H9 (cell line): ENCODE results near the gene PIGS. TPM values are rescaled to one million over a fixed set of nuclear protein-coding genes. Genes with fewer than 3 reads are reported as not detected.

Experiments used
- DNase-seq: peaks from one replicate; pipeline ENCODE4 v3.0.0-alpha.2; 2017
- H2AFZ ChIP-seq: one replicate; pipeline ENCODE4 v1.6.1; 2013; ENCODE audit warnings: mild to moderate bottlenecking, low read length, control low read depth, moderate library complexity
- H2AK5ac ChIP-seq: 2 replicates; pipeline ENCODE4 v1.6.1; 2013; ENCODE audit warnings: low read length, control low read depth, mixed read lengths; ENCODE audit not compliant: insufficient read length
- H2BK120ac ChIP-seq: one replicate; pipeline ENCODE4 v1.6.1; 2013; ENCODE audit warnings: low read depth, mild to moderate bottlenecking, low read length, control low read depth, inconsistent platforms; ENCODE audit not compliant: poor library complexity, severe bottlenecking
- H2BK12ac ChIP-seq: 2 replicates; pipeline ENCODE4 v1.6.1; 2013; ENCODE audit warnings: low read length, control low read depth, mixed read lengths, low read depth; ENCODE audit not compliant: insufficient read length
- H2BK15ac ChIP-seq: 2 replicates; pipeline ENCODE4 v1.6.1; 2013; ENCODE audit warnings: low read depth, low read length, control low read depth
- H2BK20ac ChIP-seq: one replicate; pipeline ENCODE4 v1.6.1; 2013; ENCODE audit warnings: low read depth, mild to moderate bottlenecking, low read length, control low read depth, inconsistent platforms; ENCODE audit not compliant: poor library complexity, severe bottlenecking
- H2BK5ac ChIP-seq: 2 replicates; pipeline ENCODE4 v1.6.1; 2013; ENCODE audit warnings: low read length, control low read depth, mixed read lengths; ENCODE audit not compliant: insufficient read length
- H3K14ac ChIP-seq: 2 replicates; pipeline ENCODE4 v1.6.1; 2013; ENCODE audit warnings: low read length, control low read depth; ENCODE audit not compliant: insufficient read depth
- H3K18ac ChIP-seq: 2 replicates; pipeline ENCODE4 v1.6.1; 2013; ENCODE audit warnings: low read depth, mild to moderate bottlenecking, mixed read lengths, low read length, control low read depth; ENCODE audit not compliant: insufficient read length
- H3K23ac ChIP-seq: 2 replicates; pipeline ENCODE4 v1.6.1; 2013; ENCODE audit warnings: low read length, control low read depth, mixed read lengths, low read depth; ENCODE audit not compliant: insufficient read length
- H3K23me2 ChIP-seq: 2 replicates; pipeline ENCODE4 v1.6.1; 2013; ENCODE audit warnings: low read depth, mild to moderate bottlenecking, mixed read lengths, low read length, control low read depth; ENCODE audit not compliant: insufficient read length, poor library complexity, severe bottlenecking
- H3K27ac ChIP-seq: 2 replicates; pipeline ENCODE4 v1.5.1; 2013; ENCODE audit warnings: low read length, control low read depth, mixed read lengths, low read depth; ENCODE audit not compliant: insufficient read length
- H3K27me3 ChIP-seq: 2 replicates; pipeline ENCODE4 v1.6.1; 2013; ENCODE audit warnings: low read length, control low read depth, inconsistent platforms; ENCODE audit not compliant: insufficient read depth
- H3K4ac ChIP-seq: 2 replicates; pipeline ENCODE4 v1.6.1; 2013; ENCODE audit warnings: low read depth, mild to moderate bottlenecking, control low read depth, inconsistent platforms, low read length, moderate library complexity
- H3K4me1 ChIP-seq: 2 replicates; pipeline ENCODE4 v1.6.1; 2013; ENCODE audit warnings: low read length, control low read depth, inconsistent platforms; ENCODE audit not compliant: insufficient read depth
- H3K4me2 ChIP-seq: 2 replicates; pipeline ENCODE4 v1.6.1; 2013; ENCODE audit warnings: low read length, control low read depth, mixed read lengths; ENCODE audit not compliant: insufficient read length, insufficient read depth
- H3K56ac ChIP-seq: 2 replicates; pipeline ENCODE4 v1.6.1; 2013; ENCODE audit warnings: low read depth, mild to moderate bottlenecking, mixed read lengths, low read length, control low read depth; ENCODE audit not compliant: insufficient read length
- H3K79me1 ChIP-seq: 2 replicates; pipeline ENCODE4 v1.6.1; 2013; ENCODE audit warnings: low read depth, mild to moderate bottlenecking, moderate library complexity, low read length, control low read depth, inconsistent platforms; ENCODE audit not compliant: insufficient read depth, poor library complexity, severe bottlenecking
- H3K79me2 ChIP-seq: 2 replicates; pipeline ENCODE4 v1.6.1; 2013; ENCODE audit warnings: low read length, control low read depth, inconsistent platforms; ENCODE audit not compliant: insufficient read depth
- H3K9ac ChIP-seq: 2 replicates; pipeline ENCODE4 v1.6.1; 2013; ENCODE audit warnings: low read length, control low read depth, mixed read lengths; ENCODE audit not compliant: insufficient read length; ENCODE audit errors: extremely low read depth
- H3K9me3 ChIP-seq: one replicate; pipeline ENCODE4 v1.6.1; 2013; ENCODE audit warnings: low read depth, low read length, inconsistent platforms; ENCODE audit not compliant: control insufficient read depth
- H3T11ph ChIP-seq: one replicate; pipeline ENCODE4 v1.6.1; 2013; ENCODE audit warnings: mild to moderate bottlenecking, low read length, control low read depth, inconsistent platforms
- H4K20me1 ChIP-seq: one replicate; pipeline ENCODE4 v1.6.1; 2013; ENCODE audit not compliant: control insufficient read depth, insufficient read length, insufficient read depth
- H4K5ac ChIP-seq: 2 replicates; pipeline ENCODE4 v1.6.1; 2013; ENCODE audit warnings: low read depth, mild to moderate bottlenecking, mixed read lengths, low read length, control low read depth; ENCODE audit not compliant: insufficient read length
- H4K8ac ChIP-seq: replicated peaks from 2 replicates; pipeline ENCODE4 v1.6.1; 2013; ENCODE audit warnings: low read length, control low read depth, mixed read lengths, low read depth; ENCODE audit not compliant: insufficient read length
- H4K91ac ChIP-seq: 2 replicates; pipeline ENCODE4 v1.6.1; 2013; ENCODE audit warnings: low read depth, mild to moderate bottlenecking, moderate library complexity, mixed read lengths, low read length, control low read depth; ENCODE audit not compliant: insufficient read length
- H3K27ac Mint-ChIP-seq, 3 experiments: 2 replicates in 2 of 3; 3 replicates in 1 of 3; pipeline ENCODE4 v1.8.0; 2020 to 2021; ENCODE audit warnings: mixed read lengths in 3 of 3, mild to moderate bottlenecking in 1 of 3, moderate library complexity in 1 of 3
- H3K27me3 Mint-ChIP-seq: 2 replicates; pipeline ENCODE4 v1.8.0; 2021; ENCODE audit warnings: low read depth, mild to moderate bottlenecking, moderate library complexity, mixed read lengths
- H3K36me3 Mint-ChIP-seq, 3 experiments: 2 replicates in 2 of 3; 3 replicates in 1 of 3; pipeline ENCODE4 v1.8.0; 2020 to 2021; ENCODE audit warnings: low read depth in 3 of 3, mixed read lengths in 3 of 3; ENCODE audit not compliant: insufficient read depth in 1 of 3
- H3K4me1 Mint-ChIP-seq, 2 experiments: 2 replicates each; pipeline ENCODE4 v1.8.0; 2020; ENCODE audit warnings: mixed read lengths in 2 of 2
- H3K4me3 Mint-ChIP-seq, 2 experiments: 2 replicates in 1 of 2; 3 replicates in 1 of 2; pipeline ENCODE4 v1.8.0; 2020 to 2021; ENCODE audit warnings: mild to moderate bottlenecking in 2 of 2, mixed read lengths in 2 of 2, moderate library complexity in 1 of 2
- H3K9me3 Mint-ChIP-seq, 2 experiments: 2 replicates in 1 of 2; 3 replicates in 1 of 2; pipeline ENCODE4 v1.8.0; 2020; ENCODE audit warnings: mild to moderate bottlenecking in 2 of 2, mixed read lengths in 2 of 2, moderate library complexity in 1 of 2
- CTCF ChIP-seq: fragments of 200-600 bp; sonication (generic); conservative IDR thresholded peaks from 3 replicates; pipeline ENCODE4 v1.8.0; 2021; ENCODE audit warnings: antibody characterized with exemption, mild to moderate bottlenecking
- WGBS: extraction: QIAGEN DNeasy Blood & Tissue Kit; methylation state at CpG from one replicate; pipeline ENCODE4 v1.1.7; 2013; ENCODE audit warnings: missing lambda C conversion rate, low lambda C conversion rate, mixed read lengths; ENCODE audit not compliant: insufficient read length; ENCODE audit errors: extremely low coverage; 5-methylcytosine and 5-hydroxymethylcytosine counted together
- total RNA-seq: library from RNA; stranded (reverse); gene quantifications from 2 replicates; pipeline ENCODE4 v1.2.1, GENCODE V29; 2021

The PIGS gene
- total RNA-seq, 1 experiment from 2014 or later: 45.8 TPM

DNA sequence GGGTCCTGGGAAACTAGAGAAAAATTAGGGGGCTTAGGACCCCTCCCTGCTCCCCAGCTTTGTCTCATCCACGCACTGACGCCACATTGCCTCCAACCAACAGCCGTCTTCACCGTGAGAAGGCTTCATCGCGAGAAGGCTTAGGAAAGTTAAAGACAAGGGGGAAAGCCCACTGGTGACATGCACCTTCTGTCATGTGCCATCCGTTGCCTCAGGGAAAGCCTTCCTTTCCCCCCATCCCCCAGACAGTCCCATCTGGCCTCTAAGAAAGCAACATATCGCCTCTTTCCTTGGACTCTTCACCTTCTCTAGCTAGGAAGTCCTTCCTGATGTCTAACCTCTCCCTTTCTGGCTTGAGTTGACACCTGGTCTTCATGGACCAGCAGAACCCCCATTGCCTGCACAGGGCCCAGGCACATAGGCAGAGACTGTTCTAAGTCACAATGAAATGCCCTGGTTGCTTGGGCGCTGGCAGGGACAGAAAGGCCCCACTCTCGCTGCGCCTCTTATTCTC, 63.1 kb downstream of the PIGS start:
- Histone ChIP-seq H2BK12ac (no peak overlapping the region), H3K79me1 (no peaks in the 10 kb centered on the region), H4K5ac (no peak overlapping the region), H2BK15ac (no peak overlapping the region), H3K56ac (no peak overlapping the region), H4K91ac (no peak overlapping the region), H3K27me3 (no peaks in the 10 kb centered on the region), H3K4me1 (no peaks in the 10 kb centered on the region; the same call in 1 of the 2 replicates), H3K23me2 (no peaks in the 10 kb centered on the region), H3T11ph (no peak overlapping the region), H4K20me1 (no peaks in the 10 kb centered on the region), H3K4ac (no peak overlapping the region), H2BK5ac (no peak overlapping the region), H2BK120ac (no peak overlapping the region), H3K4me2 (no peak overlapping the region), H3K9me3 (no peaks in the 10 kb centered on the region), H3K9ac (no peak overlapping the region), H2BK20ac (no peak overlapping the region), H2AFZ (no peak overlapping the region), H3K23ac (no peak overlapping the region), H2AK5ac (no peak overlapping the region), H3K14ac (no peak overlapping the region; the same call in 1 of the 2 replicates), H3K18ac (no peak overlapping the region), H3K79me2 (no peaks in the 10 kb centered on the region), H4K8ac (no peak overlapping the region), H3K27ac (no peak overlapping the region)
- no peaks in the 10 kb centered on the region for H3K9me3 Mint-ChIP-seq
- H3K27ac Mint-ChIP-seq: no peak overlapping the region
- H3K4me3 Mint-ChIP-seq: no peak overlapping the region
- WGBS: no CpG with 5 or more reads among the region's 11 CpGs
- no peak for TF ChIP-seq CTCF
- H3K4me1 Mint-ChIP-seq: peaks cover 2 to 11% of the 10 kb centered on the region in 2 experiments; a peak in 2 of 4 replicates
- DNase-seq: no peak
- H3K36me3 Mint-ChIP-seq: no peaks in the 10 kb centered on the region
- H3K27me3 Mint-ChIP-seq: peaks cover 25% of the 10 kb centered on the region
